CD4-positive, alpha-beta T cell treated with Interleukin-6 at 100 ng/mL for 8 hours (primary cell): ENCODE results near the gene BICD1.
A peak's percentile ranks its signal among the peaks of the same experiment; 100 is the strongest.
"Not testable (repeated sequence)": the region's sequence is repeated elsewhere in the genome, so short reads cannot be mapped to it uniquely, and the experiment has no call there.

ENCODE experiments used
- DNase-seq: peaks from one replicate; pipeline ENCODE4 v3.0.0-alpha.2; 2020; ENCODE audit warnings: mixed read lengths, low spot score

The BICD1 gene

GRCh38 chr12:32106517-32107358 lies at the start of gene BICD1:
BICD1 (plus strand) TSS chr12:32106847; CDS start chr12:32107332, 485 bp downstream.
- DNase-seq: peak; percentile 66

DNA sequence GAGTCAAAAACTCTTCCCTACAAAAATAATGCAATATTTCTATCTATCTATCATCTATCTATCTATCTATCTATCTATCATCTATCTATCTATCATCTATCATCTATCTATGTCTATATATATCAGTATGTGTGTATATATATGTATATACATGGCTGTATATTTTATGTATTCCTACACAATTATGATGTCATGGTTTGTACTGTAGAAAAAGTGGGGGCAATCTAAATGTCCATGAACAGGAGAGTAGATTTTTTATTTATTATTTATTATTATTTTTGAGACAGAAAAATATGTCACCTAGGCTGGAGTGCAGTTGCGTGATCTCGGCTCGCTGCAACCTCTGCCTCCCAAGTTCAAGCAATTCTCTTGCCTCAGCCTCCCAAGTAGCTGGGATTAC lies 45.6 kb upstream of the BICD1 start:
- DNase-seq: no peak

- no peak for DNase-seq
Measured at GRCh38 chr12:32062881-32063280, 43.8 kb upstream of the BICD1 start.

GRCh38 chr12:32063796-32064195 lies 42.9 kb upstream of the BICD1 start:
- DNase-seq: no peak

DNA sequence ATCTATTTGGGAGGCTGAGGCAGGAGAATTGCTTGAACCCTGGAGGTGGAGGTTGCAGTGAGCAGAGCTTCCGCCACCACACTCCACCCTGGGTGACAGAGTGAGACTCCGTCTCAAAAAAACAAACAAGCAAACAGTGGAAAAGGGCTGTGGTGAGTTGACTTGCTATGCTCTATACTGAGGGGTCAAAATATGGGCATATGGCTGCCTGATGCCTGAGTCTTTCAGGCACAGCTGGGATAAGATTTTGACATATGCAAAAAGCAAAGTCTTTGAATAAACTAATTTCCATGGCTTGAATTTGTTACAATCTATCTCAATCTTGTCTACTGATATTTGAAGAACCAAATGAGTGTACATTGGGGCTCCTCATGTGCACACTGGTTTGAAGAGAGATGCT lies 40.4 kb upstream of the BICD1 start:
- no peak for DNase-seq

DNA sequence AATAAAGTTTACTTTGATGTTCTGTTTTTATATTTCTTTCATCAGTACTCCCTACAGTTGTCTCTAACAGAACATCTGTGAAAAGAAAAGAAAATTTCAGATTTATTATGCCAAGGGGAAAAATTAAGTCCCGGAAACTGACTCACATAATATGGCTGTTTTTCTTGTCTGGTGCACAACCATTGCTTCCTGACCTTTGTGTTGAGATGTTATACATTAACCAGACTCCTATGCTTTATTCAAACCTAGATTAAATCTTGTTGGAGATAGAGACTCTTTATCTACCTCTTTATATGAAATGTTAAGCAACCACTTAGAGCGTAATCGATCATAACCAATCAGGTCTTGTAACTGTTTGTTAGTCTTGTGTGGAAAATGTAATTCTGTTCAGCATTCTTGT lies 37.6 kb upstream of the BICD1 start:
- DNase-seq: no peak

- DNase-seq: no peak
Measured at GRCh38 chr12:32069731-32070130, 36.9 kb upstream of the BICD1 start.

- DNase-seq: no peak
Measured at GRCh38 chr12:32070370-32070769, 36.3 kb upstream of the BICD1 start.

- DNase-seq: no peak
Measured at GRCh38 chr12:32072102-32072501, 34.5 kb upstream of the BICD1 start.

DNA sequence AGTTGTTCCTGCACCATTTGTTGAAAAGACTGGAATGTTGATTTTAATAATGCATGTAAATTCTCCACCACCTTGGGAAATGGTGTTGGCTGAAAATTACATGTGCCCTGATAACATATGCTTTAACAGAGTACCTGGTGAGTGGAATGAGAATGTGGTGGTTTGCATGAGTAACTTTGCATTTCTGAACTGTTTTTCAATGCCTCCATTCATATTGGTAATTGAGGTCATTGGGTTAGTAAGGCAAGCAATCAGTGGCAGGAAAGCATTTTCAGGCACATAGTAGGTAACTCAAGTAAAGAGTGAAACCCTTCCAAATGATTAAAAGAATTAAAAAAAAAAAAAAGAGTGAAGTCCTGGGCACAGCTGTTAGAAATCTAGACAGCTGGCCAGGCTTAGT lies 32.2 kb upstream of the BICD1 start:
- DNase-seq: no peak

GRCh38 chr12:32076941-32077340 lies 29.7 kb upstream of the BICD1 start:
- DNase-seq: no peak

DNA sequence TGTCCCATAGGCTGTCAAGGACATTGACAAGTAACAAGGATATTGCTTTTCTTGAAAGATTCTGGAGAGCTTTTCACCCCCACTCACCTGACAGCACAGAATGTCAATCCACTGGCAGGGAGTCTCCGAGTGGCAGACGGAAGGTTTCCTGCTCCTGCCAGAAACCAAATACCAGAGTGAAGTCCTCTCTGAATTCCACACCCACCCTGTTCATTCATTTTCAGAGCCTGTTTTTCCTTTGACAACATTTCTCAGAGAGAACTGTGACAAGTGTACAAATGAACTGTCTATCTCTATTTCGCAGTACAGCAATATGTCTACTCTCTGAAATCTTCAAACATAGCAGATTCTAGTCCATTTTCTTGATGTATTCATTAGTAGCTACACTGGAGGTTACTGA lies 26.2 kb upstream of the BICD1 start:
- no peak for DNase-seq

- DNase-seq: no peak
Measured at GRCh38 chr12:32083489-32083888, 23.2 kb upstream of the BICD1 start.

DNA sequence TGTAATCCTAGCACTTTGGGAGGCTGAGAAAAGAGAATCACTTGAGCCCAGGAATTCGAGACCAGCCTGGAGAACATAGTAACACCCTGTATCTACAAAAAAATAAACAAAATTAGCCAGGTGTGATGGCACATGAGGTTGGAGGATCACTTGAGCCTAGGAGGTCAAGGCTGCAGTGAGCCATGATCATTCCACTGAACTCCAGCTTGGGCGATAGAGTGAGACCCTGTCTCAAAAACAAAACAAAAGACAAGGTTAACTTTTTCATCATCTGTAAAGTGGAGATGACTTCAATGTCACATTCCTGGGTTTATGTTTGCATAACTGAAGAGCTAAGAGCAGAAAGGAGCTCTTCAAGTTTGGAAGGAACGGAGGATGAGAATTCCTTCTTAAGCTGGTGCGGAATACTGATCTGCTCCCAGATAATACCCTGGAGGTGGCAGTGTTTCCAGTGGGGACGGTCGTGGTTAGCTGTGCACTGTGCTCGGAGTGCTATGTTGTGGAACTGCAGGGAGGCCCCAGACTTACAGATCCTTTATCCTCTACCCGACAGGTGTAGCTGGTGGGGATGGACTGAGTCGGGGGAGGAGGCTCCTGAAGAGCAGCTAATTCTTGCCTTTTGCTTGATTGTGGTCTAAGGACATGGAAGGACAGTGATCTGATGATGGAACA lies 22.5 kb upstream of the BICD1 start:
- no peak for DNase-seq

GRCh38 chr12:32084753-32085152 lies 21.9 kb upstream of the BICD1 start:
- DNase-seq: no peak

- DNase-seq: no peak
Measured at GRCh38 chr12:32087306-32087705, 19.3 kb upstream of the BICD1 start.

DNA sequence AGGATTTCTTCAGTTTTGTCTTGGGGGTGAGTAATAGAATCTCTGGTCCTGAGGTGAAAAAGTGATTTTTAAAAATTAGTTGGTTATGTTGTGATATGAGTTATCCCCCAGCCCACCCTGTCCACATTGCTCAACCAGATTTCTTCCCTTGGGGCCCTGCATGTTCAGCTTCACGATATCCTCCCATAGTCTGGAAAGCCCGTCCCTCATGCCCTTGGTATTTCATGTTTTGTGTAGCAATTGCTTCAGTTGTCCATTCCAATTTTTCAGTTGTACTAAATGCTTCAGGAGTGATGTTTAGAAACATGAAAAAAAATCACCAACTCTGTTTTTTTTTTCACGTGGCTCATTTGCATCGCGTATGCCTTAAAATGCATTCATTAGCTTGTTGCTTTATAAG lies 17.5 kb upstream of the BICD1 start:
- no peak for DNase-seq

DNA sequence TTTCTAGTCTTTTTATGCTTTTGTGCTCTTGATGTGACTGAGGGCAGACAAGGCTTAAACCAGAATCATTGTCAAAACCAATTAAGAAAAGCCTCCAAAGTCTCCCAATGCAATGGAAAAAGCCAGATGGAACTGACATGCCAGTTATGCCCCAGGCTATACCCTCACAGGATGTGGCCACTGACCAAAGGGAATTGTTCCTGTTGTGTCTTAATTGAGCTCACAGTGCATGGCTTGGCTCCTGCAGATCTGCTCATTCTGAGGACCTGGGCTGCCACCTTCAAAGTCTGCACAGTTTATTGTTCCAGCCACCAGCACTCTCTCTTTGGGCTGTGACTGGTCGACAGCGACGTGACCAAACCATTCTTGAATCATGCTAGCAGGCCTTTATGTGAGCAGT lies 17.1 kb upstream of the BICD1 start:
- DNase-seq: no peak

- DNase-seq: no peak
Measured at GRCh38 chr12:32091696-32092095, 15.0 kb upstream of the BICD1 start.

- no peak for DNase-seq
Measured at GRCh38 chr12:32098112-32098511, 8.5 kb upstream of the BICD1 start.

- not testable (repeated sequence) for DNase-seq
Measured at GRCh38 chr12:32099275-32099674, 7.4 kb upstream of the BICD1 start.

DNA sequence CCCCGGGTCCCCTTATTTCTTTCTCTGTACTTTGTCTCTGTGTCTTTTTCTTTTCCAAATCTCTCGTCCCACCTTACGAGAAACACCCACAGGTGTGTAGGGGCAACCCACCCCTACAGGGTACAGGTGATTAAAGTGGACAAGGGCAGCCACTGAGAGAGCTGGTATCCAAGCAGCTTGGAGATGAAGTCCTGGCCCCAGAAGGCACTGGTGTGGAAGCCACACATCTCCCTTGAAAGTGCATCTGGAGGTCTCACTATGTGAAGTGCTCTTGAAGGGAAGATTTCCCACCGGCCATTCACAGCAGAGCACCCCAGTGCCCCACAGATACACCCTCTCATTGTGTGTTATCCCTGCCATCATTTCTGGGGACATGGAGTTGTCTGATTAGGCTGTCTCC lies 6.3 kb upstream of the BICD1 start:
- DNase-seq: no peak

DNA sequence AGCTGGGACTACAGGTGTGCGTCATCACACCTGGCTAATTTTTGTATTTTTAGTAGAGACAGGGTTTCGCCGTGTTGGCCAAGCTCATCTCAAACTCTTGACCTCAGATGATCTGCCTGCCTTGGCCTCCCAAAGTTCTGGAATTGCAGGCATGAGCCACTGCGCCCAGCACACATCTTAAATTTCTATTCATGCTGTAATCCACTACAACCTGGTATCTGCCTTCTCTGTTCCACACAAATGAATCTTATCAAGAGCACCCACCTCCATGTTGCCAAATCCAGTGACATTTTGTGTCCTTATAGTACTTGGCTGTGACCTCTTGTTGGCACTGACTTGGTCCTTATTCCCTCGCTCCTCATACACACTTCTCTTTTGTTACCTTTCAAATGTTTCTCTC lies 5.8 kb upstream of the BICD1 start:
- no peak for DNase-seq

DNA sequence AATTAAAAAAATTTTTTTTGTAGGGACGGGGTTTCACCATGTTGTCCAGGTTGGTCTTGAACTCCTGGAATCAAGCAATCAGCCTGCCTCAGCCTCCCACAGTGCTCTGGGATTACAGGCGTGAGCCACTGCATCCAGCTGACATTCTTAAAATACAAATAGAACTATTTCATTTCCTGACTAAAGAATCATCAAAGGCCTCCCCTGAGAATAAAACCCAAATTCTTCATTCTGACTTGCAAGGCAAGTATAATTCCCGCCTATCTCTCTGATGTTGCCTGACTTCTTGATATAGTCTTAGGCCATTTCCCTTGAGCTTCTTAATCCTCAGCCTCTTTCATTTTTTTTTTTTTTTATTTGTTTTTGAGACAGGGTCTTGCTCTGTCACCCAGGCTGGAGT lies 4.4 kb upstream of the BICD1 start:
- DNase-seq: no peak
